GM23248 (cell line): ENCODE results near the gene UROC1.

Experiments
- EZH2 ChIP-seq: fragments of 200-600 bp; sonication (generic); IDR thresholded peaks from 2 replicates; pipeline ENCODE4 v1.6.1; 2018; ENCODE audit warnings: antibody characterized with exemption, mild to moderate bottlenecking; ENCODE audit not compliant: insufficient read depth, poor library complexity, severe bottlenecking
- EZH2phosphoT487 ChIP-seq: fragments of 200-600 bp; sonication (generic); IDR thresholded peaks from 2 replicates; pipeline ENCODE4 v1.6.1; 2018; ENCODE audit warnings: antibody characterized with exemption, moderate library complexity, mild to moderate bottlenecking, low read depth; ENCODE audit not compliant: insufficient read depth

DNA sequence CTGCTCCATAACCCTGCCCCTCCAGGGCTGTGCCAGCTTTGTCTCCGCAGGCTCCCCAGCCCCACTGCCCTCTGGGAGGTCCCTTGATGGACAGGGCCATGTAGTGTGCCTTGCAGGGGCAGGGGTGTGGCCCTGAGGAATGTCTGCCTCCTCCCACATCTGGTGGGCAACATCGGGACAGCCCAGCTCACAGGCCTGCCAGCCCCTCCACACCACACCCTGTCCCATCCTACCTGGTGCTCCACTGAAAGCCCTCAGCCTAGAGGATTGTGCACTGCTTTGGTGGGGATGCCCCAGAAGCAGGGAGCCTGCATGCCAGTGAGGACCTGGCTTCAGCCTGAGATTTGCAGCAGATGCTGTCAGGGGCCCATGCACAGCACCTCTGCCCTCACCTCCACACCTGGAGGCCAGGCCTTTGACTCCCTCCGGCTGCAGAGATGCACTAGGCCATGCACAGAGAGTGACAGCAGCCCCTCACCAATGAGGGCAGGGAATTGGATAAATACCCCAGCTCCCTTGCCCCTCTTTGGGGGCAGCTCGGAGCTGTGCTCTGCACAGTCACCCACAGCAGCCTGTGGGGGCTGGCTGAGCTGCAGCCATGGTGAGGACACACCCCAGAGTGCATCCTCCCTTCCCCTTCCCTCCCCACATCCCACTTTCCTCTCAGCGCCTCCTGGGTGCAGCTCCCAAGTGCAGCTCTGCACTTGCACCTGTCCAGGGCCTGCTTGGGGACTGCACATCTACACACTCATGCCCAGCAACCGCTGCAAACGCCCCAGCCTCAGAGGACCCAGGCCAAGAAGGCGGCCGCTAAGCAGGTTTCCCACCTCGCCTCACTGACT lies 38.4 kb upstream of the UROC1 start:
- no peak for TF ChIP-seq EZH2phosphoT487
- no peak for TF ChIP-seq EZH2
